SK-MEL-5 (cell line): ENCODE measurements around the gene SURF2. TPM values are rescaled to one million over a fixed set of nuclear protein-coding genes. Genes with fewer than 3 reads are reported as not detected.
A peak's percentile ranks its signal among the peaks of the same experiment; 100 is the strongest.

Experiments
- DNase-seq: peaks from one replicate; pipeline ENCODE4 v3.0.0-alpha.2; 2016; ENCODE audit warnings: low read depth, low spot score
- in situ Hi-C: cut with HindIII; loops from 2 replicates; pipeline ENCODE4 v1.10.0; 2016; ENCODE audit warnings: low sequenced_read_pairs, high pct_unique_total_duplicates, low pct_unique_long_range_greater_than_20kb
- small RNA-seq, 2 experiments: library from RNA; depleted of rRNA; stranded (forward); fragments of <200 nt; gene quantifications; one replicate each; pipeline ENCODE3, GENCODE V24; 2014
- total RNA-seq: library from RNA; depleted of rRNA; stranded (reverse); fragments of >200 nt; shearing (Covaris generic); gene quantifications from 2 replicates; pipeline ENCODE4 v1.2.3, GENCODE V29; 2014; rRNA removed

The SURF2 gene
- total RNA-seq, 1 experiment from 2014 or later: 39.3 TPM

DNA sequence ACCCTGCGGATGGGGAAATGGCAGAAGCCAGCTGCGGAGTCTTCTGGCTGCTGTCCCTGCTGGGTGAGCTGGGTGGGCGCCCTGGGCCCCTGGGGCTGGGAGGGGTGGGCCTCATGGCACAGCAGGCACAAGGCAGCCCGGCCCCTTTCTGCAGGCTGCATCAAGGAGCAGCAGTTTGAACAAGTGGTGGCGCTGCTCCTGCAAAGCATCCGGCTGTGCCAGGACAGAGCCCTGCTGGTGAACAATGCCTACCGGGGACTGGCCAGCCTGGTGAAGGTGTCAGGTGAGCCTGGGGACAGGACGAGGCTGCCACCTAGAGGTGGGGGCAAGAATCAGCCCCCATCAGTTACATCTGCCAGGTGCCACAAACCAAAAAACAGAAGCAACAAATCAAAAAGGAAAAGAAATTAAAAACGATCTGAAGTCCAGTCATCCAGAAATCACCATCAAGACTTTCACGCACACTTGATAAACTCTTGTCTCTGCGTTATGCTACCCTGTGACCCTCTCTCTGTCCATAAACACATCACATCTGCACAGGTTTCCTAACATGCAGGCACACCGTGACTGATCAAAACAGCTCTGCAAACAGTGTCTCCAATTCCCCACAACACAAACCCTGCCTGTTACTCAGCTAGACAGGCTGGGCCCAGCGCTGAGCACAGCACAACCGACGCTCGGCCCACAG, 47.6 kb downstream of the SURF2 start:
- DNase-seq: peak; percentile 77
- in situ Hi-C loops: no loop called here

DNA sequence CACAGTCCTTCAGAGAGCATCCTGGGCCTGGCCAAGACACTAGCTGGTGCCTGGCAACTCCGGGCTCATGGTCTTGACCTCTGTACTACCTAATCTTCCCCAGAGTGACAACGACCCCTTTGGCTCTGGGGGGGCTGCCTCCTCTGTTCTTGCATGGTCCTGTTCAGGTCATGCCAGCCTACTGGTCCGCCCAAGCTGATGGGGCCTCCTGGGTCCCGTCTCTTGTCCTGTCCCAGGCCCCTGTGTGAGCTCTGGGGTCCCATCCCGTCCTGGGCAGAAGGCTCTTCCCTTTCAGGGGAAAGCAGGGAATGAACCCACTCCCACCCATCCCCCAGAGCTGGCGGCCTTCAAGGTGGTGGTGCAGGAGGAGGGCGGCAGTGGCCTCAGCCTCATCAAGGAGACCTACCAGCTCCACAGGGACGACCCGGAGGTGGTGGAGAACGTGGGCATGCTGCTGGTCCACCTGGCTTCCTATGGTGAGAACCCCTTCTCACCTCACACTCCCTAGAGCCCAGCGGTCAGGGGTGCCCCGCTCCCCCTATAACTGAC, 48.2 kb downstream of the SURF2 start:
- no peak for DNase-seq
- in situ Hi-C loops: no loop called here

DNA sequence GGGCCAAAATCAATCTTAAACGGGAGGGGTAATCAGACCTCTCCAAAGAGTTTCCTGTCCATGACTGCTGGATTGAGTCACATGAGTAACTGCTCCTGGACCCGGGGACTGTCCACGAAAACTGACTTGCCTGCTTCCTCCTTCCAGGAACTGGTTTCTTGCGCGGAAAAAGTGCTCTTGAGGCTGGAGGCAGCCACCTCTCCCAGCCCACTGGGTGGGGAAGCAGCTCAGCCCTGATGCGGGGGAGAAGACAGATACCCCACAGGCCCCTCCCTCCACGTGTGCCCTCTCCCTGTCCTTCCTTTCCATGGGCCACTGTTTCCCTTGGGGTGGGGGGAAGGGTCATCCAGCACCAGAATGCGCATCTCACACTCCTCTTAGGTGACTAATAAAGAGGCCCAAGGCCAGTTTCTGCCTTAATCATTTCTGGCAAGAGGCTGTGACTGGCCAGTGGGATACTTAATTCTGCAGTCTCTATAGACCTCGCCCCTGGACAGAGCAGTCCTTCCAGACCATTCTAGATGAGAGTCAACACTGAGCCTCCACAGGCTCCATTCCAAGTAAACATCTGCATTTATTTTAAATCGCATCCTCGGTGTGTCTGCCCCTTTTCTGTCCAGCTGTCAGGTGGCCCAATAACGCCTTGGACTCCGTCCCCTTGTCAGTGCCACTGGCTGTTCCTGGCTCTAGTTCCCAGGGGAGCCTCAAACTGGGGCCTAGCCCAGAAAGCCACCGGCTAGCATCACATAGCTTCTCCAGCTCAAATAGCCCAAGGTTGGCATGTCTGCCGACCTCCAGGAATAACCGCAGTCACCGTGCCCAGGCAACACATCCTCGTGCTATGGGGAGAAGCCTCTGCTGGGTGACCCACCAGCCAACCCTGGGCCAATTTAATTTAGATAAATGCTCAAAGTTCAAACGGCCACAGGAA, 49.4 kb downstream of the SURF2 start:
- in situ Hi-C loops: no loop called here
- no peak for DNase-seq

DNA sequence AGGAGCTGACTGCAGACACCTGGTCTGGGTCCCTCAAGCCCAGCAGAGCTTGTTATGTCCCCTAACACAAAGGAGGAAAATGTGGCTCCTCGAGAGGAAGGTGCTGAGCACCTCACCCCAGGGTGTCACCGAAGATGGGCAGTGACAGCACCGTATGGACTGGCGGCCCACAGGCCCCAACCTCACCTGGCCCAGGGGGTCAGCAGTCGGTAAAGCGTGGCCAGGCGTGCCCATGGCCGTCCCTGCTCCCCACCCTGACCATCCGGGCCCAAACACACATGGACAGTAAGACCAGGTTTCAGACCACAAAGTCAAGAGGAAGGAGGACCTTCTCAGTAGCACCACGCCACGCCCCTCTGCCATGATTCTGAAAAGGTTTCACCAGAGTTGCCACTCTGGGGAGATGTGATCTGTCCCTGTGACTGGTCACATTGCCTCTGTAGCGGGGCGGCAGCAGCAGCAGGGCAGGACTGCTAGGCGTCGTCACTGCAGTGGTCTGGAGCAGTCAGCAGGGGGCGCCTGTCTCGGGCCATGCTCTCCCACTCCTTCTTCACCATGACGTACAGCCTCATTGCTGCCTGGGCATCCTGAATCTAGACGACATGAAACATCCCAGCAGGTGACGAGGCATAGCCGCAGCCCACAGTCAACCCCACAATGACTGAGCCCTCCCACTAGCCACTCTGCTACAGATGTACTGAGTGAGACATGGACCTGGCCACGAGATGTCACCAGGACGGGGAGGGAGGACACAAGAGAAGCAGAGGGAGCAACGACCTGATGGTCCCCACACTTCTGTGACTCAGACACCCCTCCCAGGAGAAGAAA, 50.3 kb downstream of the SURF2 start:
- peak; percentile 85 for DNase-seq
- in situ Hi-C loops: no loop called here

DNA sequence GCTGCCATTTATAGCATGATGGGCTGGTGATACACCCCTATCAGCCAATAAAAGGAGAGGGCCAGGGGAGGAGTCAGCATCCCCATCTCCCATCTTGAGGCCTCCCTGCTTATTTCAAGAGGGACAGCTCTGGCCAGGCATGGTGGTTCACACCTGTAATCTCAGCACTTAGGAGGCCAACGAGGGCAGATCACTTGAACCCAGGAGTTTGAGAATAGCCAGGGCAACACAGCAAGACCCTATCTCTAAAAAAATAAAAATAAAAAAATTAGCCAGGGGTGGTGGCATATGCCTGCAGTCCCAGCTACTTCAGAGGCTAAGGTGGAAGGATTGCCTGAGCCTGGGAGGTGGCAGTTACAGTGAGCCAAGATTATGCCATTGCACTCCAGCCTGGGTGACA, 51.7 kb downstream of the SURF2 start:
- in situ Hi-C loops: no loop called here
- DNase-seq: no peak

Small RNA genes lying within 50 kb of the gene (small RNA-seq; reads per million reads assigned to genes)
- gene RF00019 (0 reads per million in 2 experiments), gene SNORD24 (0 reads per million in 2 experiments), gene SNORD36A (0 reads per million in 2 experiments), gene SNORD36B (0 reads per million in 2 experiments), gene SNORD36C (0 reads per million in 2 experiments)

Other genes with a start within 250 kb of the SURF2 start
- 22.4 and 26.6 TPM in 2 replicates for gene RALGDS, start 235.3 kb upstream of the SURF2 start, total RNA-seq
- gene GBGT1, start 192.6 kb upstream of the SURF2 start, total RNA-seq: not detected in 2 replicates
- not detected in 2 replicates for gene OBP2B, start 147.3 kb upstream of the SURF2 start, total RNA-seq
- gene ABO, start 81.3 kb upstream of the SURF2 start, total RNA-seq: not detected in 2 replicates
- gene SURF6, start 20.4 kb upstream of the SURF2 start, total RNA-seq: 28.7 and 32.3 TPM in 2 replicates
- 19.3 and 20.5 TPM in 2 replicates for gene MED22, start 8.4 kb upstream of the SURF2 start, total RNA-seq
- gene RPL7A, start 8.3 kb upstream of the SURF2 start, total RNA-seq: 2,381 and 2,529 TPM in 2 replicates
- gene SURF1, start 63 bp upstream of the SURF2 start, total RNA-seq: 50.3 and 64.2 TPM in 2 replicates
- gene SURF4, start 19.5 kb downstream of the SURF2 start, total RNA-seq: 469 and 490 TPM in 2 replicates
- 1.4 and 1.7 TPM in 2 replicates for gene STKLD1, start 19.8 kb downstream of the SURF2 start, total RNA-seq
- gene REXO4, start 61.5 kb downstream of the SURF2 start, total RNA-seq: 27.3 and 29.2 TPM in 2 replicates
- 0.67 and 1.7 TPM in 2 replicates for gene ADAMTS13, start 65.8 kb downstream of the SURF2 start, total RNA-seq
- 2.9 and 3.6 TPM in 2 replicates for gene CACFD1, start 103.4 kb downstream of the SURF2 start, total RNA-seq
- 5.0 and 7.1 TPM in 2 replicates for gene SLC2A6, start 122.5 kb downstream of the SURF2 start, total RNA-seq
- not detected in 2 replicates for gene MYMK, start 168.4 kb downstream of the SURF2 start, total RNA-seq
- 0.83 and 1.1 TPM in 2 replicates for gene ADAMTSL2, start 178.2 kb downstream of the SURF2 start, total RNA-seq